HG03280 (cell line): ENCODE data around the gene BCL7B.
"Not testable (repeated sequence)": the region's sequence is repeated elsewhere in the genome, so short reads cannot be mapped to it uniquely, and the experiment has no call there.

ENCODE experiments used
- ATAC-seq: cut with Tn5 transposase; IDR thresholded peaks from one replicate; pipeline ENCODE4 v1.9.1; 2021; ENCODE audit warnings: mild to moderate bottlenecking, moderate library complexity; ENCODE audit not compliant: unreplicated experiment

The BCL7B gene

DNA sequence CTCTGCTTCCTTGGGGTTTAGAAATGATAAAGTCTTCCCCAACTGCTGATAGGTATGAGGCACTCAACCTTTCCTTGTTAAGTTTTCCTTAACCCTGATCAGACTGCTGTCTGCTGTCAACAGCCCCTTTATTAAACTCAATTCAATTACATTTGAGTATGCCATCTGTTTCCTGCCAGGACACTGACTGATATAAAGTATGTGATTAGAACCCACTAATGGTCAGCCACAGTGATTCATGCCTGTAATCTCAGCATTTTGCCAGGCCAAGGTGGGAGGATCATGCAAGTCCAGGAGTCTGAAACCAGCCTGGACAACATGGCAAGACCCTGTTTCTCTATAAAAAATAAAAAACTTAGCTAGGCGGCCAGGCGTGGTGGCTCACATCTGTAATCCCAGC lies 53.5 kb downstream of the BCL7B start:
- ATAC-seq: no peak

DNA sequence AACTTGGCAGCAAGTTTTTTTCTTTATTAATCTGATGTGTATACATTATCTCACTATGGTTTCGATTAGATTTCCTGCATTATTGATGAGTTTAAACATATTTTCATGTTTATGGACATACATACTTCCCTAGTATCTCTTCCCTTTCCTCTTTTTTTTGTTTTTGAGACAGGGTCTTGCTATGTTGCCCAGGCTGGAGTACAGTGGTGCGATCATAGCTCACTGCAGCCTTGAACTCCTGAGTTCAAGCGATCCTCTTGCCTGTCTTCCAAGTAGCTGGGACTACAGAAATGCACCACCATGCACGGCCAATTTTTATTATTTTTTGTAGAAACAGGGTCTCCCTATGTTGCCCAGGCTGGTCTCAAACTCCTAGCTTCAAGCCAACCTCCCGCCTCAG lies 54.3 kb downstream of the BCL7B start:
- ATAC-seq: no peak

DNA sequence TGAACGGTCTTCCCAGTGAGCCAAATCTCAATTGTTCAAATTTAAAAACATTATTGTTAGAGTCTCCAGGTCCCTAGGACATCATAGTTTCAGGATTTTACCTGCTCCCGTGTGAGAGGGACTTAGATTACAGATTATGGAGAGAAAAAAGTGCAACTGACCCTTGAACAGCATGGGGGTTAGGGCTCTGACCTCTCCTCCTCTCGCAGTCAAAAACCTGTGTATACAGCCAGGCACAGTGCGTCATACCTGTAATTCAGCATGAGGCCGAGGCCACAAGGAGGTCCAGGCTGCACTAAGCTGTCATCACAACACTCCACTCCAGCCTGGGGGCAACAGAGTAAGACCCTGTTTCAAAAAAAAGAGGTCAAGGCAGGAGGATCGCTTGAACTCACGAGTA lies 60.9 kb downstream of the BCL7B start:
- ATAC-seq: no peak

DNA sequence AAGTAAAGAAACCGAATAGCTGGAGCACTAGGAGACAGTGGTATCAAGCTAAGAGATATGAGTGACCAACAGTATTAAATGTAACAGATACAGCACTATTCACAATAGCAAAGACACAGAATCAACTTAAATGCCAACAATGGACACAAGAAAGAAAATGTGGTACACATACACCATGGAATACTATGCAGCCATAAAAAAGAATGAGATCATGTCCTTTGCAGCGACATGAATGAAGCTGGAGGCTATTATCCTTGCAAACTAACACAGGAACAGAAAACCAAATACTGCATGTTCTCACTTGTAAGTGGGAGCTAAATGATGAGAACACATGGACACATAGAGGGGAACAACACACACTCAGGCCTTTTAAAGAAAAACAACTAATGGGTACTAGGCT lies 62.0 kb downstream of the BCL7B start:
- ATAC-seq: not testable (repeated sequence)

DNA sequence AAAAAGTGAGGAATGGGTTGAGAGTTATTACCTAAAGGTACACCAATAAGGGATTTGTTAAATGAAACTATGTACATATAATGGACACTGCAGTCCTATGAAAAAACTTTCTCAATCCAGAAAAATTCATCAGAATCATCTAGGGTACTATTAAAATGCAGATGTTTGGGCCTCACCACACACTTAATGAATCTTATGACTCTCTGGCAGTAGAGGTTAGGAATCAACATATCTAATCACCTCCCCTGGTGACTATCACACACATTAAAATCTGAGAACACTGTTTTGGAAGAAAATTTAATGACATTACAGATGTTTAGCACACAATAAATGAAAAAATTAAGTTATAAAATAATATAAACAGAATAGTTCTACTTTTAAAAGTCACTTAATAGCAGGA lies 67.5 kb downstream of the BCL7B start:
- ATAC-seq: no peak

GRCh38 chr7:73487486-73487885 lies 70.0 kb downstream of the BCL7B start:
- ATAC-seq: no peak
